Activated CD8-positive, alpha-beta memory T cell treated with anti-CD3 and anti-CD28 coated beads for 48 hours (primary cell): Measurements from ENCODE around the gene C2CD4C.
"Not testable (repeated sequence)": the region's sequence is repeated elsewhere in the genome, so short reads cannot be mapped to it uniquely, and the experiment has no call there.

Experiments used
- DNase-seq, 3 experiments: peaks; one replicate each; pipeline ENCODE4 v3.0.0-alpha.2; 2020; ENCODE audit warnings: low read depth in 2 of 3, low spot score in 2 of 3

C2CD4C gene

GRCh38 chr19:408902-409515, at the start of gene C2CD4C:
Gene C2CD4C, minus strand, starts transcription at chr19:409147. Its CDS starts 786 bp downstream, at chr19:408361.
- no peak for DNase-seq

GRCh38 chr19:458091-459042, 49.4 kb upstream of the C2CD4C start:
- no peak for DNase-seq

GRCh38 chr19:457636-458035, 48.7 kb upstream of the C2CD4C start:
- no peak for DNase-seq

- no peak for DNase-seq
Measured at GRCh38 chr19:456547-457110, 47.7 kb upstream of the C2CD4C start.

GRCh38 chr19:455851-456546, 47.1 kb upstream of the C2CD4C start:
- DNase-seq = no peak

GRCh38 chr19:455031-455705, 46.2 kb upstream of the C2CD4C start:
- DNase-seq = no peak

GRCh38 chr19:453606-454005, 44.7 kb upstream of the C2CD4C start:
- no peak for DNase-seq

GRCh38 chr19:452829-453228, 43.9 kb upstream of the C2CD4C start:
- DNase-seq = no peak

GRCh38 chr19:450912-451481, 42.0 kb upstream of the C2CD4C start:
- not testable (repeated sequence) for DNase-seq

- DNase-seq = no peak
Measured at GRCh38 chr19:449916-450315, 41.0 kb upstream of the C2CD4C start.

GRCh38 chr19:447816-448560, 39.0 kb upstream of the C2CD4C start:
- DNase-seq = no peak

- DNase-seq = no peak
Measured at GRCh38 chr19:447064-447426, 38.1 kb upstream of the C2CD4C start.

GRCh38 chr19:444677-445210, 35.8 kb upstream of the C2CD4C start:
- no peak for DNase-seq

- no peak for DNase-seq
Measured at GRCh38 chr19:443005-443404, 34.1 kb upstream of the C2CD4C start.

- DNase-seq = no peak
Measured at GRCh38 chr19:442085-442484, 33.1 kb upstream of the C2CD4C start.

- DNase-seq = no peak
Measured at GRCh38 chr19:441213-441836, 32.4 kb upstream of the C2CD4C start.

- no peak for DNase-seq
Measured at GRCh38 chr19:440391-441212, 31.7 kb upstream of the C2CD4C start.

- DNase-seq = no peak
Measured at GRCh38 chr19:439167-439900, 30.4 kb upstream of the C2CD4C start.
